ENCODE measurements around the gene MARCHF9. TPM values are rescaled to one million over a fixed set of nuclear protein-coding genes. Genes with fewer than 3 reads are reported as not detected.
"Not testable (repeated sequence)": the region's sequence is repeated elsewhere in the genome, so short reads cannot be mapped to it uniquely, and the experiment has no call there.

The MARCHF9 gene
- total RNA-seq, 1 donor from 2014 or later: 6.3 TPM

- H3K4me3 ChIP-seq (ENCODE audit: low read depth, low read length): no peak overlapping the region
- FAIRE-seq (no peak), DNase-seq (ENCODE audit: low read depth) (no peak)
- TF ChIP-seq CTCF (IDR thresholded peaks at IDR 0.05; ENCODE audit: insufficient read depth, low read length, severe bottlenecking): no peak
- H3K36me3 ChIP-seq (ENCODE audit: control insufficient read depth, insufficient read depth, low read length): peaks cover 11% of the 10 kb centered on the region
- no peaks in the 10 kb centered on the region for H3K27me3 ChIP-seq (ENCODE audit: control insufficient read depth, insufficient read depth, low read length)
Measured at GRCh38 chr12:57719777-57720605, 34.9 kb upstream of the MARCHF9 start.

- no peaks in the 10 kb centered on the region for H3K27me3 ChIP-seq (ENCODE audit: control insufficient read depth, insufficient read depth, low read length)
- no peak for DNase-seq (ENCODE audit: low read depth)
- peaks cover 8% of the 10 kb centered on the region for H3K36me3 ChIP-seq (ENCODE audit: control insufficient read depth, insufficient read depth, low read length)
- H3K4me3 ChIP-seq (ENCODE audit: low read depth, low read length): no peak overlapping the region
- no peak for FAIRE-seq
- TF ChIP-seq CTCF (IDR thresholded peaks at IDR 0.05; ENCODE audit: insufficient read depth, low read length, severe bottlenecking): no peak
Measured at GRCh38 chr12:57720606-57721595, 34.0 kb upstream of the MARCHF9 start.

DNA sequence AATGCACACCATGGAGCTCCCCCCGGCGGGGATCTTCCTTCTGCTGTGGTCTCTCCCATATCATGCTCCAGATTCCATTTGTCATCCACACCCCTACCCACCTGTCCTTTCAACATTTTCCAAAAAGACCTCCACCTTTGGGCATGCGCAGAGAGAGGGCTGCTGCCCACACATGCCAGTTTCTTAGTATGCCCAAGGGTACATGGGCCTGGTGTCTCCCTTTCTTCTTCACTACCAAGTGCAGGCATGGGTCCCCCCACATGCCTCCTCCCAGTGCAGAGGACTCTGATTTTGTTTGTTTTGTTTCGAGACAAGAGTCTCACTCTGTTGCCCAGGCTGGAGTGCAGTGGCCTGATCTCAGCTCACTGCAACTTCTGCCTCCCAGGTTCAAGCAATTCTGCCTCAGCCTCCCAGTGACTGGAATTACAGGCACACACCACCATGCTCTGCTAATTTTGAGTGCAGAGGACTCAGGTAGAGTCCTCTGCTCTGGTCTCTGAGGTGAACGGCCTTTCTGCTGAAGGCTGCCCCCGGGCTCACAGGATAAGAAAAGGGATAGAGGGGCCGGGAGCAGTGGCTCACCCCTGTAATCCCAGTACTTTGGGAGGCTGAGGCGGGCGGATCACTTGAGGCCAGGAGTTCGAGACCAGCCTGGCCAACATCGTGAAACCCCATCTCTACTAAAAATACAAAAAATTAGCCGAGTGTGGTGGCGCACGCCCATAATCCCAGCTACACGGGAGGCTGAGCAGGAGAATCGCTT, 32.9 kb upstream of the MARCHF9 start:
- FAIRE-seq; H3K27me3 ChIP-seq (ENCODE audit: control insufficient read depth, insufficient read depth, low read length); DNase-seq (ENCODE audit: low read depth); H3K4me3 ChIP-seq (ENCODE audit: low read depth, low read length); H3K36me3 ChIP-seq (ENCODE audit: control insufficient read depth, insufficient read depth, low read length): not testable (repeated sequence)

- H3K4me3 ChIP-seq (ENCODE audit: low read depth, low read length): no peak overlapping the region
Measured at GRCh38 chr12:57722716-57723629, 31.9 kb upstream of the MARCHF9 start.

DNA sequence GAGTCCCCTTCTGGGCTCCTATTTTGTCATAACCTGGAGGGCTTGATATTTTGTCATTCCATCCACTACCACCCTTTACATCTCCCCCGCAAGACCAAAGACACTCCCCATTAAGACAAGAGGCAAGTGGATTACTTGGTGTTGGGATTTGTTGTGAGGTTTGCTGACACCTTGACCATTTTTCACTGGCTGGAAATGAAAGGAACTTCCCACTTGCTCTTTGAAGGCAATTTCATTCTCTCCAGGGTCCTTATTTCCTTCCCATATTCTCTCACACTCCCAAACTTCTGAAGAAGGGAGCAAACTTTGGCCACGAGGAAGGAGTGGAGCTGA, 31.3 kb upstream of the MARCHF9 start:
- FAIRE-seq: no peak

More at GRCh38 chr12:57722716-57723629, 31.9 kb upstream of the MARCHF9 start:
- Histone ChIP-seq H3K27me3 (ENCODE audit: control insufficient read depth, insufficient read depth, low read length) (no peaks in the 10 kb centered on the region), H3K36me3 (ENCODE audit: control insufficient read depth, insufficient read depth, low read length) (peaks cover 5% of the 10 kb centered on the region)
- no peak for DNase-seq (ENCODE audit: low read depth)
- no peak for TF ChIP-seq CTCF (IDR thresholded peaks at IDR 0.05; ENCODE audit: insufficient read depth, low read length, severe bottlenecking)
- FAIRE-seq: no peak

More for the DNA sequence above, 31.3 kb upstream of the MARCHF9 start:
- Histone ChIP-seq H3K4me3 (ENCODE audit: low read depth, low read length) (no peak overlapping the region), H3K27me3 (ENCODE audit: control insufficient read depth, insufficient read depth, low read length) (no peaks in the 10 kb centered on the region), H3K36me3 (ENCODE audit: control insufficient read depth, insufficient read depth, low read length) (peaks cover 5% of the 10 kb centered on the region)
- TF ChIP-seq CTCF (IDR thresholded peaks at IDR 0.05; ENCODE audit: insufficient read depth, low read length, severe bottlenecking): no peak
- DNase-seq (ENCODE audit: low read depth): no peak
